GM23338 (cell line): ENCODE data around the gene MAP3K5. TPM values are rescaled to one million over a fixed set of nuclear protein-coding genes. Genes with fewer than 3 reads are reported as not detected.

Source experiments
- ATAC-seq: fragments of 200-7000 bp; cut with Tn5 transposase; 3 replicates; pipeline ENCODE4 v1.9.1; 2020
- DNase-seq: peaks from one replicate; pipeline ENCODE4 v3.0.0-alpha.2; 2015; ENCODE audit warnings: low spot score
- H2AFZ ChIP-seq: fragments of 200-600 bp; sonication (generic); 2 replicates; pipeline ENCODE4 v1.8.0; 2016; ENCODE audit warnings: antibody characterized with exemption, mild to moderate bottlenecking, moderate library complexity
- H3F3A ChIP-seq: fragments of 200-600 bp; sonication (generic); replicated peaks from 2 replicates; pipeline ENCODE4 v1.8.0; 2017; ENCODE audit warnings: antibody characterized with exemption, mixed run types, low read depth
- H3K27ac ChIP-seq: fragments of 200-600 bp; sonication (generic); 2 replicates; pipeline ENCODE4 v1.6.1; 2016; ENCODE audit warnings: low read depth
- H3K27me3 ChIP-seq: fragments of 200-600 bp; sonication (generic); 2 replicates; pipeline ENCODE4 v1.8.0; 2016; ENCODE audit warnings: mild to moderate bottlenecking, mixed run types, moderate library complexity; ENCODE audit not compliant: insufficient read depth
- H3K36me3 ChIP-seq: fragments of 200-600 bp; sonication (generic); 2 replicates; pipeline ENCODE4 v1.8.0; 2016; ENCODE audit warnings: mild to moderate bottlenecking; ENCODE audit not compliant: insufficient read depth
- H3K4me1 ChIP-seq: fragments of 200-600 bp; sonication (generic); 2 replicates; pipeline ENCODE4 v1.8.0; 2016; ENCODE audit warnings: mild to moderate bottlenecking, moderate library complexity; ENCODE audit not compliant: insufficient read depth
- H3K4me2 ChIP-seq: fragments of 200-600 bp; sonication (generic); 2 replicates; pipeline ENCODE4 v1.7.1; 2017; ENCODE audit warnings: mixed run types
- H3K4me3 ChIP-seq: fragments of 200-600 bp; sonication (generic); 2 replicates; pipeline ENCODE4 v1.6.1; 2016; ENCODE audit warnings: mixed run types
- H3K79me2 ChIP-seq: fragments of 200-600 bp; sonication (generic); replicated peaks from 2 replicates; pipeline ENCODE4 v1.8.0; 2017; ENCODE audit warnings: mild to moderate bottlenecking; ENCODE audit not compliant: insufficient read depth
- H3K9me2 ChIP-seq: fragments of 200-600 bp; sonication (generic); 2 replicates; pipeline ENCODE4 v1.8.0; 2017; ENCODE audit not compliant: insufficient read depth
- H4K20me1 ChIP-seq: fragments of 200-600 bp; sonication (generic); replicated peaks from 2 replicates; pipeline ENCODE4 v1.8.0; 2017; ENCODE audit warnings: mild to moderate bottlenecking; ENCODE audit not compliant: insufficient read depth
- H3K27ac Mint-ChIP-seq: 2 replicates; pipeline ENCODE4 v1.8.0; 2020; ENCODE audit warnings: inconsistent platforms, mild to moderate bottlenecking, moderate library complexity, mixed read lengths
- H3K27me3 Mint-ChIP-seq: 3 replicates; pipeline ENCODE4 v1.8.0; 2022; ENCODE audit warnings: low read depth, mild to moderate bottlenecking, moderate library complexity, mixed read lengths, inconsistent platforms; ENCODE audit not compliant: insufficient read depth, poor library complexity
- H3K36me3 Mint-ChIP-seq: 3 replicates; pipeline ENCODE4 v1.8.0; 2021; ENCODE audit warnings: low read depth, mild to moderate bottlenecking, inconsistent platforms, moderate library complexity, mixed read lengths
- H3K4me1 Mint-ChIP-seq: 3 replicates; pipeline ENCODE4 v1.8.0; 2020; ENCODE audit warnings: mild to moderate bottlenecking, inconsistent platforms, mixed read lengths
- H3K4me3 Mint-ChIP-seq: 3 replicates; pipeline ENCODE4 v1.8.0; 2021; ENCODE audit warnings: moderate library complexity, mild to moderate bottlenecking, inconsistent platforms, mixed read lengths
- H3K9me3 Mint-ChIP-seq: 3 replicates; pipeline ENCODE4 v1.8.0; 2020; ENCODE audit warnings: moderate library complexity, mild to moderate bottlenecking, inconsistent platforms, mixed read lengths
- ETS1 ChIP-seq: IDR thresholded peaks from 2 replicates; pipeline ENCODE4 v1.6.1; 2016; ENCODE audit warnings: antibody characterized with exemption
- EZH2phosphoT487 ChIP-seq: fragments of 200-600 bp; sonication (generic); IDR thresholded peaks from one replicate; pipeline ENCODE4 v1.8.1; 2018; ENCODE audit warnings: antibody characterized with exemption; ENCODE audit not compliant: unreplicated experiment
- JUNB ChIP-seq: IDR thresholded peaks from one replicate; pipeline ENCODE4 v1.6.1; 2016; ENCODE audit warnings: antibody characterized with exemption; ENCODE audit not compliant: unreplicated experiment
- POLR2AphosphoS5 ChIP-seq: IDR thresholded peaks from 2 replicates; pipeline ENCODE4 v1.6.1; 2016; ENCODE audit warnings: antibody characterized with exemption, low read depth
- ZNF462 ChIP-seq: fragments of 250-450 bp; sonication (Bioruptor Pico); IDR thresholded peaks from 2 replicates; pipeline ENCODE4 v1.5.0; 2020; ENCODE audit warnings: mild to moderate bottlenecking, moderate library complexity
- polyA plus RNA-seq: library from polyadenylated mRNA; unstranded; fragments of >200 nt; fragmentation: Nextera tagmentation; extraction: Ambion mirVana; gene quantifications from 2 replicates; pipeline ENCODE4 v1.2.1, GENCODE V29; 2016
- total RNA-seq: library from RNA; depleted of rRNA; stranded (reverse); fragments of >200 nt; shearing (Covaris generic); gene quantifications from 2 replicates; pipeline ENCODE4 v1.2.3, GENCODE V29; 2014

Gene MAP3K5
- total and polyA plus RNA-seq, 2 experiments from 2014 or later, result 0.76 to 2.8 TPM

- no peak for ATAC-seq
- no peaks in the 10 kb centered on the region for H3K36me3 ChIP-seq
- Mint-ChIP-seq H3K4me3 (no peak overlapping the region), H3K4me1 (peaks cover 9% of the 10 kb centered on the region), H3K27me3 (no peaks in the 10 kb centered on the region), H3K9me3 (no peaks in the 10 kb centered on the region), H3K36me3 (no peaks in the 10 kb centered on the region), H3K27ac (peak overlapping the region; percentile 29)
- no peak overlapping the region for H3K4me2 ChIP-seq
- H3K27me3 ChIP-seq, result no peaks in the 10 kb centered on the region
- no peaks in the 10 kb centered on the region for H3K79me2 ChIP-seq
- no peak overlapping the region for H3K27ac ChIP-seq
- no peak overlapping the region for H2AFZ ChIP-seq
- H4K20me1 ChIP-seq, result no peaks in the 10 kb centered on the region
- no peaks in the 10 kb centered on the region for H3K9me2 ChIP-seq
- no peak for TF ChIP-seq ZNF462 (CRISPR knock-in tag)
- no peak for TF ChIP-seq POLR2AphosphoS5
- TF ChIP-seq JUNB, result no peak
- no peak for TF ChIP-seq EZH2phosphoT487
- no peak for TF ChIP-seq ETS1
- H3K4me3 ChIP-seq, result no peak overlapping the region
- H3K4me1 ChIP-seq, result no peaks in the 10 kb centered on the region; the same call in 1 of the 2 replicates
- no peaks in the 10 kb centered on the region for H3F3A ChIP-seq
- DNase-seq, result no peak
These were observed 52.0 kb downstream of the MAP3K5 start for GRCh38 chr6:136740050-136740974.
